Measurements from ENCODE around the gene SALL3. TPM values are rescaled to one million over a fixed set of nuclear protein-coding genes. Genes with fewer than 3 reads are reported as not detected.

SALL3 gene
- total RNA-seq, 1 donor: not detected

DNA sequence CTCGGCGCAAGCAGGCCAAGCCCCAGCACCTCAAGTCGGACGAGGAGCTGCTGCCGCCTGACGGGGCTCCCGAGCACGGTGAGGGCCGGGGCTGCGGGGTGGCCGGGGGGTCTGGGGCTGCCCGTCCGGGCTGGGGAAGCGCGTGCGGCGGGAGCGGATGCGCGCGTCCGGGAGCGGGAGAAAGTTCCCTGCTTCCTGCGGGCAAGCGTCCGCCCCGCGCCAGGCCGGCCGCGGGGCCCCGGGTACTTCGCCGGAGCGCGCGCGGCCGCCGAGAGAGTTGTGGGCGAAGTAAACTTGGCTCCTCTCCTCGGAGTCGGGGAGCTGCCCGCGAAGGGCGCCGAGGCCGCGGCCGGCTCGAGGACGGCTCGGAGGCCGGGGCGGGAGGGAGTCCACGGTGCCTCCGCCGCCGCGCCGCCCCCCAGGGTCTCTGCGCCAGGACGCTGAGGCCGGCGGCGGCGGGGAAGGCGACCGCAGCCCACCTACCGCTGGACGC, 707 bp downstream of the SALL3 start:
- no peak overlapping the region for H3K4me3 ChIP-seq (ENCODE audit: low read depth, low read length)
- TF ChIP-seq, protein P1, sequence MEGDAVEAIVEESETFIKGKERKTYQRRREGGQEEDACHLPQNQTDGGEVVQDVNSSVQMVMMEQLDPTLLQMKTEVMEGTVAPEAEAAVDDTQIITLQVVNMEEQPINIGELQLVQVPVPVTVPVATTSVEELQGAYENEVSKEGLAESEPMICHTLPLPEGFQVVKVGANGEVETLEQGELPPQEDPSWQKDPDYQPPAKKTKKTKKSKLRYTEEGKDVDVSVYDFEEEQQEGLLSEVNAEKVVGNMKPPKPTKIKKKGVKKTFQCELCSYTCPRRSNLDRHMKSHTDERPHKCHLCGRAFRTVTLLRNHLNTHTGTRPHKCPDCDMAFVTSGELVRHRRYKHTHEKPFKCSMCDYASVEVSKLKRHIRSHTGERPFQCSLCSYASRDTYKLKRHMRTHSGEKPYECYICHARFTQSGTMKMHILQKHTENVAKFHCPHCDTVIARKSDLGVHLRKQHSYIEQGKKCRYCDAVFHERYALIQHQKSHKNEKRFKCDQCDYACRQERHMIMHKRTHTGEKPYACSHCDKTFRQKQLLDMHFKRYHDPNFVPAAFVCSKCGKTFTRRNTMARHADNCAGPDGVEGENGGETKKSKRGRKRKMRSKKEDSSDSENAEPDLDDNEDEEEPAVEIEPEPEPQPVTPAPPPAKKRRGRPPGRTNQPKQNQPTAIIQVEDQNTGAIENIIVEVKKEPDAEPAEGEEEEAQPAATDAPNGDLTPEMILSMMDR (IDR thresholded peaks at IDR 0.05; ENCODE audit: insufficient read depth, low read length): no peak
- no peak for DNase-seq (ENCODE audit: low read depth)

DNA sequence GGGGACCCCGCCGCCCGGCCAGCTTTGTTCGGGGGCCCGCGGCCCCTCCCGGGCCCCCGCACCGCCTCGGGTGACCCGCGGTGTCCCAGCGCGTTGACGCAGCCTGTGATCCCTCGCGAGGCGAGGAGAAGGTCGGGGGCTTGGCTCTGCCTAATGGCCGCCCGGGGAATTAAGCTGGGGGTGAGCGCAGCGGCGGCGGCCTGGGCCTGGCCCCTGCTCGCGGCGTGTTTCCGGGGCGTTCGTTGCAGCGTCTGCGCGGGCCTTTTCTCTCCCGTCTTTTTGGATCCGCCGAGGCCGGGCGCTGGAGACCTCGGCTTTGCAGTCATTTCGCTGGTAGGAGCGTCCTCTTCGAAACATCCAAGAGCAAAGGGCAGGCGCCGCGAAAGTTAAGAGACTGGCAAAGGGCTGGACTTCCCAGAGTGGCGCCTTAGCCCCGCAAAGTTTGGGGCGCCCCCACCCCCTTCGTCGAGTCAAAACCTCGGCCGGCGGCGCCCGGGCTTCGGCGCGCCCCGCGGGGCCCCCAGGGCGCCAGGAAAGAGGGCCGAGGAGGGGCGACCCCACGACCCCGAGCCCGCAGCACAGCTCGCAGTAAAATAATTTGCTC, 1.3 kb downstream of the SALL3 start:
- TF ChIP-seq, protein P1 (IDR thresholded peaks at IDR 0.05; ENCODE audit: insufficient read depth, low read length): no peak
- no peak overlapping the region for H3K4me3 ChIP-seq (ENCODE audit: low read depth, low read length)
- DNase-seq (ENCODE audit: low read depth): no peak

DNA sequence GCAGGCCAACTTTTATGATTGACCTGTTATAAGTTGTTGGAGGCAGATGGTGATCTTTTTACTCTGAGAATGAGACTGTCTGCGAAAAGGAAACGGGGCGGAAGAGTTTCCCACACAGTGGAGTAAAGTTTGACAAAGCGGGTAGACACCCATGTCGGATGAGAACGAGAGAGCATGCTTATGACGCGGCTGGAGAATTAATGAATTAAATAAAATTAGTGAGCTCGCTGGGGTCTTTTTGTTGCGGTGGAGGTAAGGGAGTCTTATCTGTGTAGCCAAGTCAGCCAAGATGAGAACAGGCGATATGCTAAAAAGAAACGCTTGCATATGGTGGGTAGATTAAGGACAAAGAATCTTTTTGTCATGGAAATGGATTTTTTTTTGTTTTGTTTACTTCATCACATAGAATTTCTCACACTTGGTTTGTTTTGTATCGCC, 1.8 kb downstream of the SALL3 start:
- TF ChIP-seq, protein P1 (IDR thresholded peaks at IDR 0.05; ENCODE audit: insufficient read depth, low read length): no peak
- DNase-seq (ENCODE audit: low read depth): no peak
- H3K4me3 ChIP-seq (ENCODE audit: low read depth, low read length): no peak overlapping the region

DNA sequence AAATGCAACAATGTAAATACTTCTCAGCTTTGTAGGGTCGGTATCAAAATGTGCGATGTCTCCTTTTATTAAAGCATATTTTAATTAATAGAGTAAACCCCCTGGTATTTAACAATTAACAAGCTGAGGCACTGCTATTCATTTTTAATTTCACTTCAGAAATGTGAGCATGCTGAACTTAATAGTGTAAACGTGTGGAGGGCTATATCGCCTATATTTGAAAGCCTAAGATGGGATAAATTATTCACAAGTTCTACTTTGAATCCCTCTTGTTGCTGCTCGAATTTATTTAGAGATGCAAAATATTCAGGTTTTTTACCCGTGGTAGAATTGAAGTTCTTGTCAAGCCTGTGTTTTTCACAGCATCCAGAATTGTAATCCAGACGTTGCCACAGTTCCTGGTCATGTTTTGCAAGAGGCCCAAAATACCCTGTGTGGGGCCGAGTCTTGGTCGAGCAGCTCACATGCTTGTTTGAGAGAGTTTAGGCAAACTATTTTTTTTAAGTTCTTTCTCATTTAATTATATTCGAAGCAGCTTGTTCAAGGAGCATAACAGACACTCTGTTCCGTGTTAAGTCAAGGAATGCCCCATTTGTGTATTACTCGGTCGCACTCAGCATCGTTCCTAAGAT, 2.5 kb downstream of the SALL3 start:
- H3K4me3 ChIP-seq (ENCODE audit: low read depth, low read length): no peak overlapping the region
- TF ChIP-seq, protein P1 (IDR thresholded peaks at IDR 0.05; ENCODE audit: insufficient read depth, low read length): no peak
- no peak for DNase-seq (ENCODE audit: low read depth)

DNA sequence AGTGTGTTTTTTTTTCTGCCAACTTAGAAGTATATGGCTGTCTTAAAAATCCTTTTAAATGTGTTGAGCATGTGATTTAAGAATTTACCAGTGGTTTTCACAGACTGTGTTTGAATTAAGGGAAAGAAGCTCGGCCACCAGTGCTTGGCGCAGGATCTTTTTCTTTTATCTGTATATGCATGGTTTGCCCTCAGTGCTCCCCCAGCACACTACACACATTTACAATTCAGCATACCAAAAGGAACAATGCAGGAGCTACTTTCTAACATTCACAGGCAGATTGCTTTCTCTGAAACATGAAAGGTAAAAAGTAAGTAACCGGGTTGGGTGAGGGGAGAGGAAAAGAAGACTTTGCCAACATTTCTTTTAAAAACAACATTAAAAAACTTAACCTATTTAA, 3.9 kb downstream of the SALL3 start:
- TF ChIP-seq, protein P1 (IDR thresholded peaks at IDR 0.05; ENCODE audit: insufficient read depth, low read length): no peak
- DNase-seq (ENCODE audit: low read depth): no peak

DNA sequence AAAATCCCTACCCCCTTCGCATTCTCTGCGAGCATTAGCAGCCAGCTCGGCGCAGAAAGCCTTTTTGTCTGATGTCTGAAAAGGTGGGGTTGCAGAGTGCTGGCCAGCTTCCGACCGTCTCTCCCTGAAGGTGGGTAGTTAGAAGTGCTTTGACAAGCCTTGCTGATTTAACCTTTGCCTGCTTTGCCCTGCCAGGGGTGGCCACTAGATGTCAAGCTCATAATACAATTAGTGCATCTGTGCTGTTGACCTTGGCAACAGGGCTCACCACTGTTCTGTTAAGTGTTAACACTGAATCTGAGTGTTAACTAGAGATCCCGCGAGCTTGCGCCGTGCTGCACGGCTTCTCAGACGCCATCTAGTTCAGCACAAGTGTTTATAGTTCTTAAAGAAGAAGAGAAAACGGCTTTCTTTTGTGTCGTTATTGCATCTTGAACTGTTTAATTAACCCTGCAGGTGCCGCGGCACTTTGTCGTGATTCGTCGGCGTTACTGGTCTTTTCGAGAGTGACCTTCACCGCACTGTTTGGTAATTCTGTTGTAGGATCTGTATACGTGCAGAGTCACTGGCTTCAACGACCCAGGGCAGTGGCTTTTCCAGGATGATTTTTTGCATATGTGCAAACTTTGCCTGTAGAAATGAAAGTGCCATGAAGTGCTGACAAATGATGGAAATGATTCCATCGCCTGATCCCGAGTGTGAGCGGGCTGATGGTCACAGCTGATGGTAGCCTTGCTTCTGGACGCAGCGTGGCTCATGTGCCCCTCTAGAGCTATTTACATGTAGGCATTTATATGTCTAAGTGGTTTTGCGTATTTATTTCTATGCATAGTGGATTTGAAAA, 5.5 kb downstream of the SALL3 start:
- H3K4me3 ChIP-seq (ENCODE audit: low read depth, low read length): no peak overlapping the region
- DNase-seq (ENCODE audit: low read depth): peak; percentile 3
- TF ChIP-seq, protein P1 (IDR thresholded peaks at IDR 0.05; ENCODE audit: insufficient read depth, low read length): peak; percentile 11

More for the DNA sequence above, 3.9 kb downstream of the SALL3 start:
- H3K4me3 ChIP-seq (ENCODE audit: low read depth, low read length): no peak overlapping the region

All from fibroblast of the aortic adventitia (primary cell).